Upper lobe of right lung (tissue), 1 donor: ENCODE results near the gene CST7. TPM values are rescaled to one million over a fixed set of nuclear protein-coding genes. Genes with fewer than 3 reads are reported as not detected.

Source experiments
- ATAC-seq: fragments of 200-7000 bp; cut with Tn5 transposase; one replicate; pipeline ENCODE4 v1.9.1; 2020; ENCODE audit warnings: mild to moderate bottlenecking, moderate library complexity
- DNase-seq: peaks from one replicate; pipeline ENCODE4 v3.0.0-alpha.2; 2020
- H3K27ac ChIP-seq: fragments of 200-600 bp; one replicate; pipeline ENCODE4 v1.8.0; 2022
- H3K27me3 ChIP-seq: fragments of 200-600 bp; one replicate; pipeline ENCODE4 v1.8.0; 2022; ENCODE audit warnings: mild to moderate bottlenecking
- H3K36me3 ChIP-seq: fragments of 200-600 bp; one replicate; pipeline ENCODE4 v1.8.0; 2022
- H3K4me1 ChIP-seq: fragments of 200-600 bp; one replicate; pipeline ENCODE4 v1.8.0; 2022
- H3K4me3 ChIP-seq: fragments of 200-600 bp; one replicate; pipeline ENCODE4 v1.8.0; 2022; ENCODE audit warnings: mild to moderate bottlenecking
- H3K9me3 ChIP-seq: fragments of 200-600 bp; one replicate; pipeline ENCODE4 v1.8.0; 2022
- intact Hi-C: fragments of 100-400 bp; cut with DNase I; formaldehyde crosslinking; loops from one replicate; pipeline ENCODE4 v1.11.0; 2022
- total RNA-seq: library from RNA; stranded (reverse); fragmentation: NEBNext Ultra II Directional; extraction: Animal tissue kit (Norgen Biotek cat#: 25700); gene quantifications from one replicate; pipeline ENCODE4 v1.2.1, GENCODE V29; 2021
- TF ChIP-seq, protein P1 (sequence below): fragments of 200-600 bp; IDR thresholded peaks from one replicate; pipeline ENCODE4 v1.8.0; 2022; ENCODE audit warnings: antibody characterized with exemption
- donor health status: DM: no; HTN: yes; CAD: no; lungs with severe emphysema.

CST7 gene
- total RNA-seq, 1 donor from 2014 or later: 9.6 TPM

DNA sequence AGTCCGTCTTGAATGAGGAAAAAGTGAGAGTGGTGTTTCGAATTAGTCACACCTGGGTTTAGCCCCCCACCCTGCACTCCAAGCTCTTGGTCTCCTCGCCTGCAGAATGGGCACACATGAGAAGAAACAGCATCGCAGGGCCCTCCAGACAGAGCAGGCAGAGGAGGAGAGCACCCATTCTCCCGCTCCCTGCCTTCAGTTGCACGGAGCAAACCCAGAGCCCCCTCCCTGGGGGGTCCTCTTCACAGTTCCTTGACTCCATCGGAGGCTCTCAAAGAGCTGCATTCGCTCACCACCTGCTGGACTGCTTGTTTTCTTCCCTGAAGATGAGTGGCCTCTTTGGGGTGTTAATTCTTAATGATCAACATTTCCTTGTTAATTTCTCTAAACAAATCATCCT lies 5.1 kb downstream of the CST7 start:
- intact Hi-C loops: no loop called here
- DNase-seq (no peak), ATAC-seq (no peak)
- H3K36me3 ChIP-seq: peaks cover 23% of the 10 kb centered on the region
- H3K9me3 ChIP-seq: no peaks in the 10 kb centered on the region
- no peaks in the 10 kb centered on the region for H3K4me1 ChIP-seq
- H3K27ac ChIP-seq: no peak overlapping the region
- no peaks in the 10 kb centered on the region for H3K27me3 ChIP-seq
- TF ChIP-seq, protein P1, sequence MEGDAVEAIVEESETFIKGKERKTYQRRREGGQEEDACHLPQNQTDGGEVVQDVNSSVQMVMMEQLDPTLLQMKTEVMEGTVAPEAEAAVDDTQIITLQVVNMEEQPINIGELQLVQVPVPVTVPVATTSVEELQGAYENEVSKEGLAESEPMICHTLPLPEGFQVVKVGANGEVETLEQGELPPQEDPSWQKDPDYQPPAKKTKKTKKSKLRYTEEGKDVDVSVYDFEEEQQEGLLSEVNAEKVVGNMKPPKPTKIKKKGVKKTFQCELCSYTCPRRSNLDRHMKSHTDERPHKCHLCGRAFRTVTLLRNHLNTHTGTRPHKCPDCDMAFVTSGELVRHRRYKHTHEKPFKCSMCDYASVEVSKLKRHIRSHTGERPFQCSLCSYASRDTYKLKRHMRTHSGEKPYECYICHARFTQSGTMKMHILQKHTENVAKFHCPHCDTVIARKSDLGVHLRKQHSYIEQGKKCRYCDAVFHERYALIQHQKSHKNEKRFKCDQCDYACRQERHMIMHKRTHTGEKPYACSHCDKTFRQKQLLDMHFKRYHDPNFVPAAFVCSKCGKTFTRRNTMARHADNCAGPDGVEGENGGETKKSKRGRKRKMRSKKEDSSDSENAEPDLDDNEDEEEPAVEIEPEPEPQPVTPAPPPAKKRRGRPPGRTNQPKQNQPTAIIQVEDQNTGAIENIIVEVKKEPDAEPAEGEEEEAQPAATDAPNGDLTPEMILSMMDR: no peak
- no peak overlapping the region for H3K4me3 ChIP-seq

- peaks cover 27% of the 10 kb centered on the region for H3K36me3 ChIP-seq
- H3K27me3 ChIP-seq: no peaks in the 10 kb centered on the region
- TF ChIP-seq, protein P1: no peak
- no peak overlapping the region for H3K27ac ChIP-seq
- ATAC-seq: no peak
- no peak overlapping the region for H3K4me3 ChIP-seq
- H3K4me1 ChIP-seq: no peaks in the 10 kb centered on the region
- intact Hi-C loops: no loop called here
- no peaks in the 10 kb centered on the region for H3K9me3 ChIP-seq
- no peak for DNase-seq
These were observed 5.5 kb downstream of the CST7 start for GRCh38 chr20:24954566-24954965.

DNA sequence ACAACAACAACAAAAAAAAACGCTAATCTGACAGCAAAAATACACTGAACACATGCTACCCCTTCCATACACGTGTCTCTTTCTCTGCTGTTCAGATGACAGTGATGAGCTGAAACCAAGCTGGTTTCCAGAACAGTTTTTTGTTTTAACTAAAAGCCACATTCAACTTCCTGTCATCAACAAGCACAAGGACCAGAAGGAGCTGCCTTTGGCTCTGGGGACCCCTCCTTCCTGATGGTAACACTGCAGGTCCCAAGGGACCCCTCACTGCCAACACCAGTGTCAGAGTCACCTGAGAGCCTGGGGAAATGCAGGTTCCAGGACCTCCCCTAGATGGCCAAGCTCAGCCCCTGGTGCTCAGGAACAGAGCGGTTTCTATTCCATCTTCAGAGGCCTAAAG lies 6.0 kb downstream of the CST7 start:
- ATAC-seq (no peak), DNase-seq (no peak)
- Histone ChIP-seq H3K4me3 (no peak overlapping the region), H3K36me3 (peaks cover 32% of the 10 kb centered on the region), H3K27me3 (no peaks in the 10 kb centered on the region), H3K27ac (no peak overlapping the region), H3K4me1 (no peaks in the 10 kb centered on the region), H3K9me3 (no peaks in the 10 kb centered on the region)
- intact Hi-C loops: no loop called here
- TF ChIP-seq, protein P1: no peak

DNA sequence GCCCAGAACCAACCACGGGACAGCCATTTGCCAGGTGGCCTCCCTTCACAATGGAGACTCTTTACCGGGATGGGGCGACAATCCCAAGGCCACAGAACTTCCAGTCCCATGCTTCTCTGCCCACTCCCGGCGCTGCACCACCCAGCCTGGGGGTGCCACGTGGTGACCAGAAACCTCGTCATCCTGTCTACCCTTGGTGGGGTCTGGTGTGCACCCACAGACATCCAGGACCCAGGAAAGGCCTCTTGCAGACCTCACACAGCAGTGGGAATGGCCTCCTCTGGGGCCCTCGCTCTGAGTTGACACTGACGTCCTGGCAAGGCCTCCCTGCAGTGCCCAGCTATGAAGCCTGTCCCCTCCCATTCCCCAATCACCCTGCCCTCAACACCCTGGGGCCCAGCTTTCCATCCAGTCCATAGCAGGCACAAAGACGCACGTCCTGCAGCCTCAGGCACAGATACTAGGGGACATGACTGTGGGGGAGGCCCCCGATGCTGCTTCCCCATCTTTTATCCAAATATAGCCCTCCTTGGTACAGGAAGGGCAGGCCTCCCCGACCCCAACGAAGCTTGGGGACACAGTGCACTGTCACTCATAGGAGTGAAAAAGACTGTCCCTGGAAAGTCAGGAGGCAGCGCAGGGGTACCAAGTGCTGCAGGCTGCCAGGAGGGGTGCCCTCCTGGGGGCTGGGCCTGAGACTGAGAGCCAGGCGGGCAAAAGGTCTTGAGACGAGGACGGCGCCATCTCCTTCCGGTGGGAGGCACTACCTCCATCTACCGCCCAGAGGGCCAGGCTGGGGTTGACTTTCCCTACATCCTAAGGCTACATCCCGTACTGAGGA lies 7.2 kb downstream of the CST7 start:
- peaks cover 44% of the 10 kb centered on the region for H3K36me3 ChIP-seq
- ATAC-seq (no peak), DNase-seq (no peak)
- no peak overlapping the region for H3K4me3 ChIP-seq
- H3K4me1 ChIP-seq: no peaks in the 10 kb centered on the region
- TF ChIP-seq, protein P1: no peak
- H3K9me3 ChIP-seq: no peaks in the 10 kb centered on the region
- intact Hi-C loops: no loop called here
- no peak overlapping the region for H3K27ac ChIP-seq
- no peaks in the 10 kb centered on the region for H3K27me3 ChIP-seq

DNA sequence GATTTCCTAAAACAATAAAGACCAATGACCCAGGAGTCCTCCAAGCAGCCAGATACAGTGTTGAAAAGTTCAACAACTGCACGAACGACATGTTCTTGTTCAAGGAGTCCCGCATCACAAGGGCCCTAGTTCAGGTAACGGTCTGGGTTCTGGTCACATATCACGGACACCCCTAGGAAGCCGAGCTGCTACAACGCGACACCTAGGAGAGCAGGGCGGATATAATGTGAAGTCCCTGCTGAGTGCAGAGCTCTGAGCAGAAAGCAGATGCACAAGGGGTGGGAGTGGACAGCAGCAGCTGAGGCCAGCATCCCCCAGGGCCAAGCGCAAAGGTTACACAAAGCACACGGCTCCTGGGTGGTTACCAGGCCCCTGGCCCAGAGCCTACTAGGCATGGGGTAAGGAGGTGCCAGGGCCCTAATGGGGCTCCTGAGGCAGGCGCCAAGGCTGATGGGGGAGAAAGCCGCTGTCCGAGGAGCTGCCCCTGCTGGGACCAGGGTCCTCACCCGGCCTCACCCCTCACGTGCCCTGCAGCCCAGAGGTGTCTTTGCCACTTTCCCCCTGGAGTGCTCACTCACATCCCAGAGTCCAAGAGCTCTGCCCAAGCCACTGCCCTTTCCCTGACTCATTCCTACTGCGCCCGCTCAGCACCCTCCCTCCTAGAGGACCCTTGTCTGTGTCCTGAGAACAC lies 8.4 kb downstream of the CST7 start:
- Histone ChIP-seq H3K27ac (no peak overlapping the region), H3K4me3 (no peak overlapping the region), H3K4me1 (no peaks in the 10 kb centered on the region), H3K9me3 (no peaks in the 10 kb centered on the region), H3K27me3 (no peaks in the 10 kb centered on the region), H3K36me3 (peaks cover 55% of the 10 kb centered on the region)
- ATAC-seq (no peak), DNase-seq (no peak)
- TF ChIP-seq, protein P1: no peak
- intact Hi-C loops: no loop called here
